ENCODE results near the gene FAM3B. TPM values are rescaled to one million over a fixed set of nuclear protein-coding genes. Genes with fewer than 3 reads are reported as not detected.

The FAM3B gene
- total RNA-seq, 1 donor from 2014 or later = 4.5 TPM

GRCh38 chr21:41403966-41404365 lies 87.4 kb downstream of the FAM3B start:
- Histone ChIP-seq H3K36me3 (ENCODE audit: control insufficient read depth, insufficient read depth, low read length) (no peaks in the 10 kb centered on the region), H3K4me3 (ENCODE audit: low read depth, low read length) (no peak overlapping the region), H3K27me3 (ENCODE audit: control insufficient read depth, insufficient read depth, low read length) (peaks cover 4% of the 10 kb centered on the region)
- no peak for DNase-seq (ENCODE audit: low read depth)
- TF ChIP-seq CTCF (IDR thresholded peaks at IDR 0.05; ENCODE audit: insufficient read depth, low read length, poor library complexity, severe bottlenecking) = no peak

DNA sequence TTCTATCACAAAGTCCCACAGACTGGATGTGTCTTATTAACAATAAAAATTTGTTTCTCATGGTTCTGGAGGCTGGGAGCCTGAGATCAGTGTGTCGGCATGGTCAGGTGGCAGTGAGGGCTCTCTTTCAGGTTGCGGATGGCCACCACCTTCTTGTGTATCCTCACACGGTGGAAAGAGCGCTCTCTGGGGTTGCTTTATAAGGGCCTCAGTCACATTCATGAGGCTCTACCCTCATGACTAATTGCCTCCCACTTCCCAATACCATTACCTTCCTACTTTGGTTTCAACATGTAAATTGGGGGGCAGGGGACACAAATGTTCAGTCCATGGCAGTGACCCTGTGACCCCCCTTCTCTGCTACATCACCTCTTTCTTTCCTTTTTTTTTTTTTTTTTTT lies 88.7 kb downstream of the FAM3B start:
- no peak for DNase-seq (ENCODE audit: low read depth)
- H3K36me3 ChIP-seq (ENCODE audit: control insufficient read depth, insufficient read depth, low read length) = no peaks in the 10 kb centered on the region
- H3K27me3 ChIP-seq (ENCODE audit: control insufficient read depth, insufficient read depth, low read length) = peaks cover 4% of the 10 kb centered on the region
- H3K4me3 ChIP-seq (ENCODE audit: low read depth, low read length) = no peak overlapping the region
- TF ChIP-seq CTCF (IDR thresholded peaks at IDR 0.05; ENCODE audit: insufficient read depth, low read length, poor library complexity, severe bottlenecking) = no peak

GRCh38 chr21:41406340-41406739 lies 89.7 kb downstream of the FAM3B start:
- no peak for TF ChIP-seq CTCF (IDR thresholded peaks at IDR 0.05; ENCODE audit: insufficient read depth, low read length, poor library complexity, severe bottlenecking)
- H3K27me3 ChIP-seq (ENCODE audit: control insufficient read depth, insufficient read depth, low read length) = peaks cover 4% of the 10 kb centered on the region
- H3K36me3 ChIP-seq (ENCODE audit: control insufficient read depth, insufficient read depth, low read length) = no peaks in the 10 kb centered on the region

More at GRCh38 chr21:41406340-41406739, 89.7 kb downstream of the FAM3B start:
- no peak overlapping the region for H3K4me3 ChIP-seq (ENCODE audit: low read depth, low read length)
- no peak for DNase-seq (ENCODE audit: low read depth)

Other genes with a start within 250 kb of the FAM3B start
- 81.0 and 82.8 TPM in 2 replicates for gene BACE2, start 148.6 kb upstream of the FAM3B start, total RNA-seq
- 1.2 and 1.4 TPM in 2 replicates for gene MX2, start 45.2 kb downstream of the FAM3B start, total RNA-seq
- 40.8 and 48.7 TPM in 2 replicates for gene MX1, start 109.4 kb downstream of the FAM3B start, total RNA-seq
- 8.2 and 9.7 TPM in 2 replicates for gene TMPRSS2, start 191.4 kb downstream of the FAM3B start, total RNA-seq

All from kidney epithelial cell (primary cell).